Left lung (tissue), 10 donors: ENCODE results near the gene FAM20C. TPM values are rescaled to one million over a fixed set of nuclear protein-coding genes. Genes with fewer than 3 reads are reported as not detected.
A peak's percentile ranks its signal among the peaks of the same experiment; 100 is the strongest.

Experiments used
- ATAC-seq: fragments of 200-7000 bp; cut with Tn5 transposase; one replicate; pipeline ENCODE4 v1.9.1; 2020; ENCODE audit warnings: moderate library complexity
- DNase-seq, 4 donors: peaks; one replicate each; pipeline ENCODE4 v3.0.0-alpha.2; 2013 to 2020
- H3K27ac ChIP-seq, 2 donors: fragments of 200-600 bp; sonication (generic) in 1 of 2; one replicate each; pipeline versions ENCODE4 v1.5.0 to v1.8.0; 2020 to 2021
- H3K27me3 ChIP-seq, 2 donors: fragments of 200-600 bp; sonication (generic) in 1 of 2; one replicate each; pipeline versions ENCODE4 v1.5.0 to v1.8.0; 2020 to 2021
- H3K36me3 ChIP-seq, 2 donors: fragments of 200-600 bp; sonication (generic) in 1 of 2; one replicate each; pipeline versions ENCODE4 v1.5.0 to v1.8.0; 2020 to 2021
- H3K4me1 ChIP-seq, 2 donors: fragments of 200-600 bp; one replicate each; pipeline ENCODE4 v1.8.0; 2021
- H3K4me3 ChIP-seq, 2 donors: fragments of 200-600 bp; sonication (generic) in 1 of 2; one replicate each; pipeline versions ENCODE4 v1.5.0 to v1.8.0; 2020 to 2021; ENCODE audit warnings: mild to moderate bottlenecking in 1 of 2
- H3K9me3 ChIP-seq, 2 donors: fragments of 200-600 bp; sonication (generic) in 1 of 2; one replicate each; pipeline versions ENCODE4 v1.5.0 to v1.8.0; 2020 to 2021
- CTCF ChIP-seq, 2 donors: fragments of 200-600 bp; sonication (generic) in 1 of 2; IDR thresholded peaks; one replicate each; pipeline versions ENCODE4 v1.5.0 to v1.8.0; 2021; ENCODE audit warnings: antibody characterized with exemption in 2 of 2
- intact Hi-C, 2 donors: fragments of 100-400 bp; cut with DNase I; formaldehyde crosslinking; loops; one replicate each; pipeline versions ENCODE4 v1.11.2 to v1.14.2; 2022
- polyA plus RNA-seq, 6 donors: library from polyadenylated mRNA; unstranded; fragments of 120-200 nt; gene quantifications; one replicate each; pipeline ENCODE4 v1.2.1, GENCODE V29; 2013; ENCODE audit not compliant: insufficient read length in 6 of 6
- total RNA-seq, 2 donors: library from RNA; stranded (reverse); fragmentation: NEBNext Ultra II Directional; extraction: Animal tissue kit (Norgen Biotek cat#: 25700); gene quantifications; one replicate each; pipeline ENCODE4 v1.2.1, GENCODE V29; 2021
- donor health status: DM: no; HTN: yes; CAD: no.
- donor health status: DM: no; HTN: no; CAD: no.

The FAM20C gene
- total and polyA plus RNA-seq, 8 donors: 21.2 to 75.5 (median 31.8) TPM

GRCh38 chr7:212754-213153, 20.4 kb downstream of the FAM20C start:
- no peak overlapping the region for H3K4me3 ChIP-seq
- H3K4me1 ChIP-seq: peaks cover 0 to 21% of the 10 kb centered on the region in 2 donors
- no peak for TF ChIP-seq CTCF (IDR thresholded peaks at IDR 0.05)
- no peaks in the 10 kb centered on the region for H3K27me3 ChIP-seq
- intact Hi-C loops: no loop called here
- no peak for DNase-seq
- H3K9me3 ChIP-seq: no peaks in the 10 kb centered on the region
- ATAC-seq: no peak
- no peak overlapping the region for H3K27ac ChIP-seq
- H3K36me3 ChIP-seq: peaks cover 0 to 33% of the 10 kb centered on the region in 2 donors

GRCh38 chr7:213324-213993, 21.1 kb downstream of the FAM20C start:
- ATAC-seq (no peak), DNase-seq (no peak)
- Histone ChIP-seq H3K4me1 (peaks cover 0 to 21% of the 10 kb centered on the region in 2 donors), H3K27ac (no peak overlapping the region), H3K4me3 (no peak overlapping the region), H3K9me3 (no peaks in the 10 kb centered on the region), H3K36me3 (peaks cover 0 to 40% of the 10 kb centered on the region in 2 donors), H3K27me3 (no peaks in the 10 kb centered on the region)
- intact Hi-C loops: no loop called here
- TF ChIP-seq CTCF (IDR thresholded peaks at IDR 0.05): no peak

GRCh38 chr7:214410-215212, 22.2 kb downstream of the FAM20C start:
- H3K4me3 ChIP-seq: no peak overlapping the region
- TF ChIP-seq CTCF (IDR thresholded peaks at IDR 0.05): no peak

GRCh38 chr7:216360-217300, 24.3 kb downstream of the FAM20C start:
- peak in 2 of 4 donors; percentile 50 to 72 for DNase-seq

More at GRCh38 chr7:214410-215212, 22.2 kb downstream of the FAM20C start:
- H3K4me1 ChIP-seq: peaks cover 0 to 15% of the 10 kb centered on the region in 2 donors
- intact Hi-C loops: no loop called here
- H3K27me3 ChIP-seq: no peaks in the 10 kb centered on the region
- DNase-seq (no peak), ATAC-seq (peak; percentile 51)
- H3K9me3 ChIP-seq: no peaks in the 10 kb centered on the region
- no peak overlapping the region for H3K27ac ChIP-seq
- H3K36me3 ChIP-seq: peaks cover 0 to 40% of the 10 kb centered on the region in 2 donors

More at GRCh38 chr7:216360-217300, 24.3 kb downstream of the FAM20C start:
- intact Hi-C loops: no loop called here
- H3K27me3 ChIP-seq: no peaks in the 10 kb centered on the region
- no peak for ATAC-seq
- H3K27ac ChIP-seq: no peak overlapping the region
- no peak overlapping the region for H3K4me3 ChIP-seq
- peaks cover 0 to 37% of the 10 kb centered on the region in 2 donors for H3K36me3 ChIP-seq
- H3K9me3 ChIP-seq: no peaks in the 10 kb centered on the region
- peaks cover 0 to 12% of the 10 kb centered on the region in 2 donors for H3K4me1 ChIP-seq
- no peak for TF ChIP-seq CTCF (IDR thresholded peaks at IDR 0.05)
